Measurements from ENCODE around the gene CLEC4F. TPM values are rescaled to one million over a fixed set of nuclear protein-coding genes. Genes with fewer than 3 reads are reported as not detected.

The CLEC4F gene
- polyA plus RNA-seq, 10 donors: 0.07 to 0.86 (median 0.19) TPM; not detected in 2

DNA sequence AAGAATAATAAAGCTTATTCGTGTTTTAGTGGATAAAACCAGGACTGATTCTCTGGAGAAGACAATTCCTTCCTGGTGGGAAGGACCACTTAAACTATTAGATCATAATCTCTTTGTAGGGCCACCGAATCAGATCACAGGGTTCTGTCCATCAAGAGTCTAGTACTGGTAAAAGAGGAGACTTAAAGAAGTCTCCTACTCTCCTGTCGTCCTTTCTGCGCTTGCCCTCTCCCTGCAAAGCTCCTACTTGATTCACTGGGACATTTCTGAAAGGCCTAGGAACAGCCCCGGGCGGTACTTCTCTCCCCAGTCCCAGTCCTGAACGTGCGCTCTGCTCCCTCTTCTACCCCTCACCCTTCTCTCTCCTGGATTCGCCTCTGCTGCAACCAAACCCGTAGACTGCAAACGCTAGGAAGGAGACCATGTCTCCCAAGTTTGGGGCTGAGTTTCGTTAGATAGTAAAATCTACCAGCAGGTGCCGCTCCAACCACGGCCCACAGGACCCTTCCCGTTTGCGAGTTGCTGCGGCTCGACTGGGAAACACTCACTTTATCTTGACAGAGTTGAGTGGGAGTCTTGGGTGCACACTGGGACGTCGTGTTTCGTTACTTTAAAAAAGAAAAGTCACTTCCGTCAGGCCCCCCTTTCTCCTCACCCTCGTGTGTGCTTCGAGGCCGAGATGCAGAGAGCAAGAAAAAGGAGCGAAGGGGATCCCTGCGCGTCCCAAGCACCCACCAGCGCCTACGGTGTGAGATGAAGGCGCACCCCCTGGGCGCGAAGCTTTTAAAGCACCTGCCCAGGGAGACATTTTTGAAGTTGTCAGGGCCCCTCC is 30.9 kb downstream of the CLEC4F start:
- peak; percentile 48 to 82 (median 71) for DNase-seq

GRCh38 chr2:70785137-70785911 is 35.1 kb downstream of the CLEC4F start:
- peak in 2 of 3 donors; percentile 43 to 64 for DNase-seq

DNA sequence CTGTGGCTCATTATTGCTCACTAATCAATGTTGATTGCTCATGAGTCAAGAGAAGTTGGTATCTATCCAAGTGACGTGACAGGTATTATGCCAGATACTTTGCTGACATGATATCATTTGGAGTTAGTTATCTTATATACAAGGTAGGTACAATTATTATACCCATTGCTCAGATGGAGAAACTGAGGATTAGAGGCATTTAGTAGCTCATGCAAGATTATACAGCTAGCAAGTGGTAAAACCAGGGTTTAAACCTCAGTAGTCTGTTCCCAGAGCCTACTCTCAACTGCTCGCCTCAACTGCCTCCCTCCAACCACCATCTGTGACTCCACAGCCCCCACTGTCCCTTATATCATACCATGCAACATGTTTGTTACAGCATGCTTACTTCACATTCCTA is 36.1 kb downstream of the CLEC4F start:
- no peak for DNase-seq

GRCh38 chr2:70779911-70780545 is 40.4 kb downstream of the CLEC4F start:
- DNase-seq: peak in 2 of 3 donors; percentile 25 to 33

- no peak for DNase-seq
These were observed 40.9 kb downstream of the CLEC4F start for GRCh38 chr2:70779491-70779890.

GRCh38 chr2:70778676-70779075 is 41.7 kb downstream of the CLEC4F start:
- no peak for DNase-seq

DNA sequence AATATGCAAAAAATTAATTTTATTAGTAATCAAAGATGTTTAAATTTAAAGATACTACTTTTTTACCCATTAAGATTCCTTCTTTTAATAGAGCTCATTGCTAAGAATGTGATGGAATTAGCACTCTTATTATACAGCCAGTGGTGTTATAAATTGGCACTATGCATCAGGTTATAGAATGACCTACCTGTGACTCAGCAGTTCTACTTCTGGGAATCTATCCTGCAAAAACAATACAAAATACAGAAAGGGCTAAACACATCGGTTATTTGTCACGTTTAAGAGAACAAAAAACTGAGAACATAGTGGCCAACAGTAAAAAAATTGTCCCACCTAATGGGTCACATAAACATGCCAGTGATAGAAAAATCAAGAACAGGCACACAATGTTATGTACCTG is 42.9 kb downstream of the CLEC4F start:
- no peak for DNase-seq

DNA sequence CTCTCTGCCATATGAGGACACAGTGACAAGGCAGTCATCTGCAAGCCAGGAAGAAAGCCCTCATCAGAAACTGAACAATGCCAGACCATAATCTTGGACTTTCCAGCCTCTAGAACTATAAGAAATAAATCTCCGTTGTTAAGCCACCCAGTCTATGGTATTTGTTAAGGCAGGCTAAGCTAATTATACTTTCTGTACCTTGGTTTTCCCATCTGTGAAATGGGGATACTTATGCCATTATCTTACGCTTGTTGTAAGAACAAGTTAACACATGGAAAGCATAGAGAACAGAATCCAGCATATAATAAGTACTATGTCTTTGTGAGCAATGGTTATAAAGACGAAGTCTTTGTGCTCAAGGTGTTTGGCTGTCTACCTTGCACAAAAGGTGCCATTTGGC is 44.1 kb downstream of the CLEC4F start:
- DNase-seq: no peak

DNA sequence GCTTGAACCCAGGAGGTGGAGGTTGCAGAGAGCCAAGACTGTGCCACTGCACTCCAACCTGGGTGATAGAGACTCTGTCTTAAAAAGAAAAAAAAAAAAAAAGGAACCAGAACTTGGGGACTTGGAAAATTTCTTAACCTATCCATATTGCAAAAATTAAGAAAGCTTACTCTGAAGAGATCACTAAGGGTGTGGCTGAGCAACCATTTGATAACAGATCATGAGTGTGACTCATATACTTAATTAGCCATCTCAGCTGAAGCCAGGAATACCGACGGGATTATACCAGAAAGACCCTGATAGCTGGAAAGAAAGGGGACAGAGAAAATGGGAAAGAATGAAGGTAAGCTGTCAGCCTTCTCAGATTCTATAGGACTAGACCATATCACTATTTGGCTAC is 45.3 kb downstream of the CLEC4F start:
- DNase-seq: no peak

DNA sequence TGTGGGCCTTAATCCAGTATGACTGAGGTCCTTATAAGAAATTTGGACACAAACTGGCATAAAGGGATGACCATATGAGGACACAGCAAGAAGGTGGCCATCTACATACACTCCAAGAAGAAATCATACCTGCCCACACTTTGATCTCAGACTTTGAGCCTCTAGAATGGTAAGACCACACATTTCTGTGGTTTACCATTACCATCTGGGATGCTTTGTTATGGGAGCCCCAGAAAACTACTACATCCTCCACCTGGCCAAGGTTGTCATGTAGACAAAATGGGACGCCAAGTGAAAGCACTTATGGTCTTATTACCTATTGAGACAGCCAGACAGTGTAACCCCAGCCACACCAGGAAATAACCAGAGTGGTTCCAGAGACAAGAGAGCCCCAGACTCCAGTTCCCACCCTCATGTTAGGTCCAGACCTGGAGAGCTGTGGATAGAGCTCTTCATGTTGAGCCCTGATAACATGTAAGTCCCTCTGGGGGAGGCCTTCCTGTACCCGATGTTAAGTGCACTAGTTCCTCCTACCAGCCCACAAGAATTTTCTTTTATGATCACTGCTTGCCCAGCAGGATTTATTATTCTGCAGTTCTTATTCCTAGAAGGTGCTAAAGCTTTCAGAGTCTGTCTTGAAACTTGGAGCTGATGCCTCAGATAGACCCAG is 47.8 kb downstream of the CLEC4F start:
- DNase-seq: no peak

DNA sequence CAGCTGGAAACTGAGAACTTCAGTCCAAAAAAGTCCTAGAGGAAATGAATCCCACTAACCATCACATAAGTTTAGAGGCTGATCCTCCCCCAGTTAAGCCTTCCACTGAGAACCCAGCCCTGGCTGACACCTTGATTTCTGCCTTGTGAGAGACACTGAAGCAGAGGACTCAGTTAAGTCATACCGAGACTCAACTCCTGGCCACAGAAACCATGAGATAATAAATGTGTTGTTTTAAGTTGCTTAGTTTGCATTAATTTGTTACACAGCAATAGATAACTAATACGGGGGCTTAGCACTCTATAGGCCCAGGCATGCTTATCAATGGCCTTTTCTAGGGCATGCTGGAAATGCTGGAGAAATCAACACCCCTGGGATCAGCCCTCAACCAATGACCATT is 49.0 kb downstream of the CLEC4F start:
- DNase-seq: no peak

- no peak for DNase-seq
These were observed 50.9 kb downstream of the CLEC4F start for GRCh38 chr2:70769450-70769849.

DNA sequence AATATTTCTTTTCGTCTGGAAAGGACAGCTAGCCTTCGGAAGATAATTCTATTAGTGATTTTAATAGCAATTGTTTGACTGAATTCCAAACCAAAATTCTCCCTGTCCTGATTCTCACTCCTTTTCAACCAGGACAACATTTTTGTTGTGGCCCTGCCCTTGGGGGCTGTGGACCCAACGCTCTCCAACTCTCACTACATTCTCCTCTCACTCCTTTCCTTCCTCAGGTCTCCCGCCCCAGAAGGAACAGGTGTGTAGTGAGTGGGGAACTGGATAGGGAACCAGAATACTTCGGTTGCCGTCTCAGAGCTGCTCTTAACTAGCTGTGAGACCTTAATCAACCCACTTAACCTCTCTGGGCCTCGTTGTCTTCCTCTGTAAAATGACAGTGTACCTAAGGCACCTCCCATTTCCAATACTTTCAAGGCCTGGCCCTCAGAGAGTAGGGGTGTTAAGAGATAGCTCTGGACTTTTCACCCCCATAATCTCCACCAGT is 51.8 kb downstream of the CLEC4F start:
- DNase-seq: no peak

DNA sequence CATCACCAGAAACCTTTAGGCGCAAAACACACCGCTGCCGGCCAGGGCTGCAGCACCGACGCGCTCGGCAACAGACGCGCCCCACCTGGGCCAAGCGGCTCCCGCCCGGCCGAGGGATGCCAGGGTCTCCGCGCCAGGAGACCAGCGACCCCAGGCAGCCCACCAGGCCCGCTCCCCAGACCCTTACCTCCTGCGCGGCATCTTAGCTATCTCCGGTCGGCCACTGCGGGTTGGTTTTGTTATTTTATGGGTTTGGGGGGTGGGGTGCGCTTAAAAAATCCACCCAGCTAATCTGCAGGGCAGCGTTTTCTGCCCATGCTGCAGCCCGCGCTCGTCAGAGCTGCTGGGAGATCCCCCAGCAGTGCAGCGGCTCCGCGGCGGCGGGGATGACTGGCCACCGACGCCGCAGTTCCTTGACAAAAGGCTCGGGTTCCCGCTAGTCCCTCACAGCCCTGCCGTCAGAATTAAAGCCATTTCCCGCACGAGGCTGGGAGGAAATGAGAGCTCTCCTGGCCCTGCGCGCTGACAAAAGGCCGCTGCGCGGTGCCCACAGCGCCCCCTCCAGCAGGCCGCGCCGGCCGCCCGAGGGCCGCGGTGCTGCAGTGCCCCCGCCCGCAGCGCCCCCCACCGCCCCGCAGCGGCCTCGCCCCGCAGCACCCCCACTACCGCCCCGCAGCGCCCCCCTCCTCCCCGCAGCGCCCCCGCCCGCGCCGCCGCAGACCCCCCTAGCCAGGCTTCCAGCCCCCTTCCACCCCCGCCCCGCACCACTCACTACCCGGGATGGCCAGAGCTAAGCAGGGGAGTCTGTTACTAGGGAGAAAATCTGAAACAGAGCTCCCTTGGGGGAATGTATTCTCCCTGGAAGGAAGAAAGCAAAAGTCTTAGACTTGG is 52.5 kb downstream of the CLEC4F start, which contains the start of gene ADD2:
Gene ADD2 (minus strand): TSS at position 502 of the 891 bp plus-strand sequence. CDS start 61,792 bp downstream, outside the sequence.
- peak; percentile 40 to 80 (median 56) for DNase-seq

DNA sequence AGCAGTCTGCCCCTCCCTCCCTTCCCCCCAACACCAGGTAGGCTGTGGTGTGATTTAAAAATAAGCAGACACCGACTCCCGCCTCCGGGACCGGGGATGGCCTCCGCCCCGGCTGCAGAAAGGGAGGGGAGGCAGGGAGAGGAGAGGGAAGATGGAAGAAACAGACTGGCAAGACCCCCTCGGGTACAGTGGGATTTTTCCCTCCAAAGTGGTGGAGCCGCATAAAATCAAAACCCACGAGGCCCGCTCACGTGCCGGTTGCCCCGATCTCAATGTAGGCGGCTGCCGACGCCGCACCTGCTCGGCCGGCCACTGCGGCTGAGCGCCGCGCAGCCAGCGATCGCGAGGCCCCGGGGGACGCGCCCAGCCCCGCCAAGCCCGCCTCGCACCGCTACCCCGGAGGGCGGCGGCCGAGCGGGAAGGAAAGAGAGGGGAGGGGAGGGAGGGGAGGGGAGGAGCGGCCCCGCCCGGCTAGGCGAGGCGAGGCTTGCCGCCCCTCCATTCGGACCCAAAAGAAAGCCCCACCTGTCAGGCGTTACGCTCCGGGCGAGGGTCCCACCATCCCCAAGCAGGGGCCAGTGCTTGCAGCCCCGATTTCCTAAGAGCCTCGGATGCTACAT is 53.2 kb downstream of the CLEC4F start:
- DNase-seq: peak in 1 of 3 donors; percentile 30

- no peak for DNase-seq
These were observed 53.9 kb downstream of the CLEC4F start for GRCh38 chr2:70766357-70767078.

GRCh38 chr2:70765507-70765906 is 54.9 kb downstream of the CLEC4F start:
- DNase-seq: no peak

GRCh38 chr2:70759446-70759845 is 61.0 kb downstream of the CLEC4F start:
- DNase-seq: no peak
